H54 (cell line): ENCODE measurements around the gene XPO6.

Experiments used
- DNase-seq: peaks from one replicate; pipeline ENCODE4 v3.0.0; 2011; ENCODE audit warnings: low spot score, mixed read lengths; ENCODE audit not compliant: insufficient read length
- FAIRE-seq: peaks from 3 replicates; lab custom pipeline; 2011; peaks lifted over from hg19 to GRCh38; lab: Jason Lieb, UNC
- POLR2A ChIP-seq: IDR thresholded peaks from 2 replicates; pipeline ENCODE4 v1.6.1; 2011; ENCODE audit warnings: low read depth, mild to moderate bottlenecking, low read length

The XPO6 gene

DNA sequence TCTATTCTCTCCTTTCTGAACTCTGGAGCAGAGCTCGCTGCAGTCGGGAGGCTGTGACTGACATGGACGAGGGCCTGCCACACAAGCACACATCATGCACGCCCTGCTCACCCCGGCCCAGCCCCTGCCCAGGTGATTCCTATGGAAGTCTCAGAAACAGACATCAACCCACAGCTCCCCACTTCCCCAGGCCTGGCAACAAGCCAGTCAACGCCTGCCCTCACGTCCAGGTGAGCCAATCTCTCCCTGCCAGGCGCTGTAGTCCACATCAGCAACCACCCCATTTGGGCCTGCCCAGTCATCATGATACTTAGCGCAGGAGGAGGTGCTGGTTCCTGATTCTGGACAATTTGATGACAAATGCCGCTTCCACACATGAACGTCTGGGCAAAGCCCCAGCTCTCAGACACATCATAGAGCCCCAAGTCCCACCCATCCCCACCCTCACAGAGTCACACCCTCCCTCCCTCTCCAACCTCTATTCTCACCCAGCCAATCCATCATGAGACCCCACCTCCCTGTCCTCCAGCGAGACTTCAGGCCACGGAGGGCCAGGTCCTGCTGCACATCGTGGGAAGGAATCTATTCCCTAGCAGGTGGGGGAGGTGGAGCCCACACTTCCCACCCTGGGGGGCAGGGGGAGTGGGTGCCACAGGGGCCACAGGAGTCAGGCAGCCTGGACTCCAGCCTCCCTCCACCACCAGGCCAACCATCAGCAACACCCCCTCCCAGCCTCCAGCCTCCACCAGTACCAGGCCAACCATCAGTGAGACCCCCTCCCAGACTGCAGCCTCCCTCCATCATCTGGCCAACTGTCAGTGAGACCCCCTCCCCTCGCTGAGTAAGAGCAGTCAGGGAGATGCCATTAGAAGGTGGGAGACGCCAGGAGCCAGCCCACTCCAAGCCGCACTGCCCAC is 114.5 kb downstream of the XPO6 start:
- no peak for FAIRE-seq
- DNase-seq = no peak
- TF ChIP-seq POLR2A = no peak

DNA sequence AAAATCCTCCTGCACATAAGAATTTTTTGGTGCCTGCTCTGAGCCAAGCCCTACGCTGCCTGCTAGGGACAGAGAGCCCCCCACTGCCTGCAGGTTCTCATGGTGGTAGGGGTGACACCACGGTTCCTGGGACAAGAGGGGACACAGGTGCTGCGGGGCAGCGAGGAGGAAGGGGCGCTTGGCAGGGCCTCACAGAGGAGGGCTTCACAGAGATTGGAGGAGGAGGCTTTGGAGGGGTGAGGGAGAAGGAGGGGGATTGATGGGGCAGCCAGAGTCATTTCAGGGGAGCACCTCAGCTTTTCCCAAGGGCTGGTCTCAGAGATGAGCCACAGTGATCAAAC is 118.4 kb downstream of the XPO6 start:
- no peak for FAIRE-seq
- TF ChIP-seq POLR2A = no peak
- no peak for DNase-seq

DNA sequence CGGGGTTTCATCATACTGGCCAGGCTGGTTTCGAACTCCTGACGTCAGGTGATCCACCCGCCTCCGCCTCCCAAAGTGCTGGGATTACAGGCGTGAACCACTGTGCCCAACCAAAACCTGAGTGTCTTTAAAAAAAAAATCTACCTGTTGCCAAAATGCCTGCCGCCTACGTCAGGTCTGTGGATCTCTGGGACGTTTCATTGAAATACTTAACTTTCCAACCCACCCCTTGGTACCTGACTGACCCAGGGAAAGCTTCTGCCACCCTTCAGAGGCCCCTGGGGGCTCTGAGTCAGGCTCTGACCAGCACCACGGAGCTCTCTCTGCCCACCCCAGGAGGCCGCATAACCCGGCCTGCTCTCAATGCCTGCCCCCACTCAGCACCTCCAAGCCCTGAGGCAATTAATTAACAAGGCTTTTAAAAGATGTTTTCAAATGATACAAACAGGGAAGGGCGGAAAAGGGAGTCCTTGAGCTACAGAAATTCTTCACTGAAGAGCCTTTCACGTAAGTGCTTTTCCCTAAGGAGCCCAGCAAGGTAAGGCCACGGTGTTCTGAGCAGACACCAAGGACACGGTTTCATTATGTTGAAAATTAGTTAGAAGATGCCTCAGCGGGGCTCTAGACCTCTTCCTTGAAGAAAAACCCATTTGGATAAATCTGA is 118.9 kb downstream of the XPO6 start:
- no peak for FAIRE-seq

DNA sequence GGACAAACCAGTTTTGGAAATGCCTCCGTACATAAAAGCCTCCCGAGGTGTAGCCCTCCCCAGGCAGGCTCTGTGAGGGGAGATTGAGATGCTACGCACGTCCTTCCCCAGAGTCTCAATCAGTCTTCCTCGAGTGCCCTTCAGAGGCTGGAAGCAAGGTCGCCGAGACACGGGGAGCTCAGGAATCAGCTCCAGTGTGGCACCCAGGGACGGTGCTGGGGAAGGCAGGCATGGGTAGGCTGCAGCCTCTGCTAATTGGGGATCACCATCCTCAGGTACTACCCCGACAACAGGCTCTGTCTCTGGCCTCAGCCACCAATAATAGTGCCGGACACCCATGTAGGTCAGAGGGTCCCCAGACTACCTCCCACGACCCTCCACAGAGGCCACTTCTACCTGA is 120.1 kb downstream of the XPO6 start:
- FAIRE-seq (no peak), DNase-seq (no peak)
- TF ChIP-seq POLR2A = no peak

More for the DNA sequence above, 118.9 kb downstream of the XPO6 start:
- TF ChIP-seq POLR2A = no peak
- no peak for DNase-seq

DNA sequence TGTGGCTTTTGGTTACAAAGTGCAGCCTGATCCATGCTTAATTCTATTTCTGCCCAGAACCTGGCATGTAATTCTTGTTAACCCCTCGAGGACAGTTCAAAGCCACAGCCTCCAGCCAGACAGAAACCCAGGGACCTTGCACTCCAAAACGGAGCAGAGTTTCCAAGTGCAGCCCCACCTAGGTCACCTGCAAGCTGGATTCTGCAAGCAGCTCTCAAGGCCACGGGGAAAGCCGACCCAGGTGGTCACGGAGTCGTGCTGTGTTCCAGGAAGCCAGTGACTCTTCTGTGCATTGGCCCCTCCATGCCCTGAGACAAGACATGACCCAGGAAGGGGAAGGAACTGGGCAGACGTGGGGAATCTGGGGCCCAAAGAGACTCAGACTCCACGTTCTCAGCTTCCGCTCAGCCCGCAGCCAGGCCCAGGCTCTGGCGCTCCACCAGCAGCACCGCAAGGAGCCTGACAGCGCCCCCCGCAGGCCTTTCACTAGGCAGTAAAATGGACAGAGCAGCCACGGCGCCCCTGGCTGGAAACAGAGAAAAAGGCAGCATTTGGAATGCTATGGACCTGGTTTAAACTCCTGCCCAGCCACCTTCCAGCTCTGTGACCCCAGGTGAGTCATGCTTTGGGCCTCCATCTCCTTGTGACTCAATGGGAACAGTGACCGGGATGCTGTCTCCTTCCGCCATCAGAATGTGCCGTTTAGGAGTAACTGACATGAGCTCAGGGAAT is 121.0 kb downstream of the XPO6 start:
- peak; percentile 57 for DNase-seq
- TF ChIP-seq POLR2A = no peak
- no peak for FAIRE-seq

DNA sequence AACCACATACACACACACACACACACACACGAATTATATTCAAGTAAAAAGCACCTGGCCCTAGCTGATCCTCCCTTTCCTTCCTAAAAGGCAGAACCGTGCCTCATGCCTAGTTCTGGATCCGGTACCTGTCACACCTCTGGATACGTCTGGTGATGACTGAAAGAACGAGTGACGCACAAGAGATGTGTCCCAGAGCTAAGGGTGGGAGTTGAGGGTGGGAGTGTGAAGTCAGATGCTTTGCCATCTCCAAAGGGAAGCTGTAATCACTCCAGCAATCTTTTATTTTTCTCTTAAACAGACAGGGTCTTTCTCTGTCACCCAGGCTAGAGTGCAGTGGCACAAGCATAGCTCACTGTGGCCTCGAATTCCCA is 121.8 kb downstream of the XPO6 start:
- FAIRE-seq (no peak), DNase-seq (no peak)
- TF ChIP-seq POLR2A = no peak

DNA sequence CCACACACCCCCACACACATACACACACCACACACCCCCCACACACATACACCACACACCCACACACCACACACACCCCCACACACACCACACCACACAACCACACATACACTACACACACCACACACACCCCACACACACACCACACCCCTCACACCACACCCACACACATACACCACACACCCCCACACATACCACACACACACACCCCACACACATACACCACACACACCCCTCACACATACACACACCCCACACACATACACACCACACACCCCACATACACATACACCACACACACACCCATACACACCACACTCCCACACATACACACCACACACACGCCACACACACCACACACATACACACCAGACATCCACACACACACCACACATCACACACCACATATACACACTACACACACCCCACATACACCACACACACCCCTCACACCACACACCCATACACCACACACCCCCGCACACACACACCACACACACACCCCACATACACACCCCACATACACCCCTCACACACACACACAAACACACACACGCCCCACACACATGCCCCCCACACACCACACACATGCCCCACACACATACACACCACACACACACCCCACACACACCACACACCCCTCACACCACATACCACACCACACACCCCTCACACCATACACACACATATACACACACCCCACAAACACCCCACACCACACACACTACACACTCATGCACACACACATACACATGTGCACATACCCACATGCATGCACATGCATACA is 122.4 kb downstream of the XPO6 start:
- FAIRE-seq (no peak), DNase-seq (no peak)
- no peak for TF ChIP-seq POLR2A

DNA sequence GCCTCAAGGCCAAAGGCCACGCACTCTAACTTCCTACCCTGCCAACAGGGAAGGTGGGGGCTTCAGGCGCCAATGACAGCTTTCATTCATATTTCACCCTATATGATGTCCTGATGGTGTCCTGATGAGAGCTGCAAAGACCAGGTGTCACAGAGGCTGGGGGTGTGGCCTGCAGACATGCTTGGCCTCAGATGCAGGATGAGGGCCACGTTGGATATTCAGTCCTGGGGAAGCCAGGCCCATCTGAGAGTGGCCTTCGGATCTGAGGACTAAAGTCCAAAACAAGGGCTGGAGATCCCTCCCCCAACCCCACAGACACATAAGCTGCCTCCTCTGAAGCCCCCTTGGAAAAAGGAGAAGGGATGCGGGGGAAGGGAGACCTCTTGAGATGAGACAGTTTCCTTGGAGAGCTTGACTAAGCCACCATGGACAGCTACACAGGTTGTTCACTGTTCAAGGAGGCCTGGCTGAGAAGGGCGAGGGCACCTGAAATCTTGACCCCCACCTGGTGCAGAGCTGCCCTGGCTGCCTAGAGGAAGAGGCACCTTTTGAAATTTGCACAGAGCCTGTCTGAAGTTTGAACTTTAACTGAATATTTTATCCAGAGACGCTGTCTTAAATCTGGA is 124.0 kb downstream of the XPO6 start:
- no peak for DNase-seq
- no peak for TF ChIP-seq POLR2A
- FAIRE-seq = no peak

DNA sequence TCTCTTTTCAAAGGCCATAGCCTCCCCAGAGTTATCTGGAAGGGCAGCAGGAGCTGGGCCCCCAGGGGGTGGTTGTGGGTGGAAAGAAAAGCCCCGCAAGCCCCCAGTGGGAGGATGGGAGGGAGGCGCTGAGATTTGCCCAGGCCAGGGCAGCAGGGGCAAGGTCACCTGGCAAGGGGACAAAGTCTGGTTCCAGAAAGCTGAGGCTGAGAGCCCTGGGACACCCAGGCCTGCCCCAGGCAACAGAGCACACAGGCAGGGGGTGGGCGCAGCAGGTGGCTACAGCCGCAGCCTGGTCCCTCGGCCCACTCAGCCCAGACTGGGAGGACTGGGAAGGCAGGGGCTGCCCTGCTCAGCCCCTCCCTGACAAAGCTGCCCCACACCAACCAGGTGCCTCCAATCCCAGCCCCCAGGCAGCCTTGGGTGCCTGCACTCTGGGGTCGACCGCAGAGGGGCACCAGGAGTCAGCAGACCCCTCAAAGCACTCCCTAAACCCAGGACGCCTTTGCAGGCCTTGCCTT is 124.6 kb downstream of the XPO6 start:
- no peak for TF ChIP-seq POLR2A
- DNase-seq = no peak
- no peak for FAIRE-seq

DNA sequence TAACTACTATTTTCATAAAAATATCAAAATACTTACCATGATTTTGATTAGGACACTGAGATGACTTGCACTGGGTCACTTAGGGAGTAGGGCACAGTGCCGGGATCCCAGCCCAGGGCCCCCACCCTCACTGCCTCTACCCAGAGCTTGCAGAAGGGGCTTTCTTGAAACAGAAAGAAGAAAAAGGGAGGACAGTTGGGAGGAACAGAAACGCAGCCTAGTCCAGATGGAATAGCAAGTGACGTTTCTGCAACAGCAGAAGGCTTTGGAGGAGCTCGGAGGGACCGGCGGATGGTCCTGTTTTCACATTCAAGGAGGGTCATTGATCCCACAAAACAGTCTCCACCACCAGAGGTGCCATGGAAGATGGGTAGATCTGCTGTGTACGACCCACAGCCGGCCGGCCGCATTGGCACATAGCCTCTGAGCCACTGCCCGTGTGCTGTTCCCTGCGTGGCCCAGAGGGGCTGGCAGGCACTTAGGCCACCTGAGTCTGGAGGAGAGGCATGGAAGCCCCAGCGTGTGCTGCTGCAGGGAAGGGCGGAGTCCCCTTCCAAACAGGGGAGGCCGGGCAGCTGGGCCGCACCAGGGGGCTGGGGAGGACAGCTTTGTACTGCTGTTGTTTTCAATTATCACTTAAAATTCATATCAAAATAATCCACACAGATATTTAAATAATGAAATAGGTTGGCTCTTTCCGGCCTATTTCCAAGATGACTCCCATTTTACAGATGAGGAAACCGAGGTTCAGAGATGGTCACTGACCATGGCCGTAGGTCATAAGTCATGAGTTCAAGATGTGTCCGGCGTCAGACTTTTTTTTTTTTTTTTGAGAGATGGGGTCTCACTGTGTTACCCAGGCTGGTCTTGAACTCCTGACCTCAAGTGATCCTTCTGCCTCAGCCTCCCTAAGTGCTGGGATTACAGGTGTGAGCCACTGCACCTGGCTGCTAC is 125.3 kb downstream of the XPO6 start:
- no peak for TF ChIP-seq POLR2A
- DNase-seq (no peak), FAIRE-seq (no peak)

DNA sequence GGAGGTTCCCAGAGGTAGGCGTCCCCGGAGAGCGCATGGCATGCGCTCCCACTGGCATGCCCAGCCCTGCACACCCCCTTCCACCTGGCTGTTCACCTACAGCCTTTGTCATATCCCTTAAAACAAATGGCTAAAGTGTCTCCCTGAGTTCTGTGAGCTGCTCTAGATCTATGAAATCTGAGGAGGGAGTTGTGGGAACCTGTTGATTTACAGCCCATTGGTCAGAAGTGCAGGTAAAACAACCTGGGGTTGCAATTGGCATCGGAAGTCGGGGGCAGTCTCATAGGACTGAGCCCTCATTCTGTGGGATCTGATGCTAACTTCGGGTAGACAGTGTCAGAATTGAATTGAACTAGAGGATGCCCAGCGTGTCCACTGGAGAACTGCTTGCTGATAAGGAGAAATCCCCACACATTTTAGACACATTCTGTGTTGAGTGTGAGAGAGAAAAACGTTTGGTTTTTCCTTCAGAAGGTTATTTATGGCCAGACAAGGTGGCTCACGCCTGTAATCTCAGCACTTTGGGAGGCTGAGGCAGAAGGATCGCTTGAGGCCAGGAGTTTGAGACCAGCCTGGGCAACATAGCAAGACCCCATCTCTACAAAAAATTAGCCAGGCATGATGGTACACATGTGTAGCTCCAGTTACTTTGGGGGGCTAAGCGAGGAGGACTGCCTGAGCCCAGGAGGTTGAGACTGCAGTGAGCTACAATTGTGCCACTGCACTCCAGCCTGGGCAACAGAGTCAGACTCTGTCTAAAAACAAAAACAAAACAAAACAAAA is 126.2 kb downstream of the XPO6 start:
- FAIRE-seq (no peak), DNase-seq (no peak)
- no peak for TF ChIP-seq POLR2A
